ENCODE measurements around the gene ABCC10. TPM values are rescaled to one million over a fixed set of nuclear protein-coding genes. Genes with fewer than 3 reads are reported as not detected.
A peak's percentile ranks its signal among the peaks of the same experiment; 100 is the strongest.

The ABCC10 gene
- total RNA-seq, 1 donor: 26.4 TPM

DNA sequence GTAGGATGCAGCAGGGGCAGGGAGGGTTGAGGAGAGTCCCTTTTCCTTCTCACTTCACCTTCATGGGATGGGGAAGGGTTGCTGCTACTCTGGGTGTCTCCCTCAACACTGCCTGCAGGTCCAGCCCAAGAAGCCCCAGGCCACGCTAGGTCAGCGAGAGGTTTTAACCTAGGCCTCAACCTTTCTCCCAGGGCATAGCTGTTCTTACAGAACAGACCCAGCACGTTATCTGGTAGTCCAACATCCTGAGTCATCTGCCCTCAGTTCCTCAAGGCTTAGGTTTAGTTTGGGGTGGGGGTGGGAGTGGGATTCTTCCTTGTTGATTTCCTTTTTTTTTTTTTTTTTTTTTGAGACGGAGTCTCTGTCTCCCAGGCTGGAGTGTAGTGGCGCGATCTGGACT, 67.0 kb downstream of the ABCC10 start:
- Histone ChIP-seq H2AFZ (ENCODE audit: low read length) (no peak overlapping the region), H3K9me3 (ENCODE audit: low read depth, low read length) (no peaks in the 10 kb centered on the region), H3K27me3 (ENCODE audit: insufficient read depth, low read length) (no peaks in the 10 kb centered on the region), H3K4me1 (ENCODE audit: insufficient read depth, low read length) (peaks cover 55% of the 10 kb centered on the region), H3K4me2 (ENCODE audit: insufficient read depth, low read length) (no peak overlapping the region), H3K4me3 (ENCODE audit: insufficient read depth, low read length) (no peak overlapping the region), H3K79me2 (ENCODE audit: insufficient read depth, low read length) (peaks cover 46% of the 10 kb centered on the region), H3K27ac (ENCODE audit: low read depth, low read length) (no peak overlapping the region), H3K36me3 (ENCODE audit: insufficient read depth, low read length) (peaks cover 15% of the 10 kb centered on the region), H4K20me1 (ENCODE audit: insufficient read depth, low read length) (peaks cover 43% of the 10 kb centered on the region)
- no peak for DNase-seq (ENCODE audit: insufficient read length, low spot score, missing footprints)
- TF ChIP-seq, protein P1, sequence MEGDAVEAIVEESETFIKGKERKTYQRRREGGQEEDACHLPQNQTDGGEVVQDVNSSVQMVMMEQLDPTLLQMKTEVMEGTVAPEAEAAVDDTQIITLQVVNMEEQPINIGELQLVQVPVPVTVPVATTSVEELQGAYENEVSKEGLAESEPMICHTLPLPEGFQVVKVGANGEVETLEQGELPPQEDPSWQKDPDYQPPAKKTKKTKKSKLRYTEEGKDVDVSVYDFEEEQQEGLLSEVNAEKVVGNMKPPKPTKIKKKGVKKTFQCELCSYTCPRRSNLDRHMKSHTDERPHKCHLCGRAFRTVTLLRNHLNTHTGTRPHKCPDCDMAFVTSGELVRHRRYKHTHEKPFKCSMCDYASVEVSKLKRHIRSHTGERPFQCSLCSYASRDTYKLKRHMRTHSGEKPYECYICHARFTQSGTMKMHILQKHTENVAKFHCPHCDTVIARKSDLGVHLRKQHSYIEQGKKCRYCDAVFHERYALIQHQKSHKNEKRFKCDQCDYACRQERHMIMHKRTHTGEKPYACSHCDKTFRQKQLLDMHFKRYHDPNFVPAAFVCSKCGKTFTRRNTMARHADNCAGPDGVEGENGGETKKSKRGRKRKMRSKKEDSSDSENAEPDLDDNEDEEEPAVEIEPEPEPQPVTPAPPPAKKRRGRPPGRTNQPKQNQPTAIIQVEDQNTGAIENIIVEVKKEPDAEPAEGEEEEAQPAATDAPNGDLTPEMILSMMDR (IDR thresholded peaks at IDR 0.05; ENCODE audit: extremely low read depth, low read depth, low read length): no peak

DNA sequence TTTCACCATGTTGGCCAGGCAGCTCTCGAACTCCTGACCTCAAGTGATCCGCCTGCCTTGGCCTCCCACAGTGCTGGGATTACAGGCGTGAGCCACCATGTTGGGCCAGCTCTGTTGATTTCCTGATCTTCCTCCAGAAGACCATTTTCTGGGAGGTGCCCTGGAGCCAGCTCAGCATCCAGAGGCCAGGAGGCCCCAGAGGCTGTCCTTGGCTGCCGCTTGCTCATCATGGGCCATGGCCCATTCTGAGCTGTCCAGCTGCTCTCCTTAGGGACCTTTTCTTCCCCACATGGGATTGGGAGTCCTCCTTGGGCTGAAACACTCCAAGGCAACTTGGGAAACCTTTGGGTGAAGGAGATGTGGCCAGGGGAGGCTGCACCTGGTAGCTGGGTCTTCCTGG, 67.4 kb downstream of the ABCC10 start:
- TF ChIP-seq, protein P1 (IDR thresholded peaks at IDR 0.05; ENCODE audit: extremely low read depth, low read depth, low read length): no peak
- peak; percentile 84 for DNase-seq (ENCODE audit: insufficient read length, low spot score, missing footprints)
- Histone ChIP-seq H4K20me1 (ENCODE audit: insufficient read depth, low read length) (peaks cover 39% of the 10 kb centered on the region), H3K27ac (ENCODE audit: low read depth, low read length) (no peak overlapping the region), H2AFZ (ENCODE audit: low read length) (no peak overlapping the region), H3K4me1 (ENCODE audit: insufficient read depth, low read length) (peaks cover 55% of the 10 kb centered on the region), H3K4me3 (ENCODE audit: insufficient read depth, low read length) (no peak overlapping the region), H3K36me3 (ENCODE audit: insufficient read depth, low read length) (peaks cover 19% of the 10 kb centered on the region), H3K9me3 (ENCODE audit: low read depth, low read length) (no peaks in the 10 kb centered on the region), H3K4me2 (ENCODE audit: insufficient read depth, low read length) (no peak overlapping the region), H3K79me2 (ENCODE audit: insufficient read depth, low read length) (peaks cover 42% of the 10 kb centered on the region), H3K27me3 (ENCODE audit: insufficient read depth, low read length) (no peaks in the 10 kb centered on the region)

DNA sequence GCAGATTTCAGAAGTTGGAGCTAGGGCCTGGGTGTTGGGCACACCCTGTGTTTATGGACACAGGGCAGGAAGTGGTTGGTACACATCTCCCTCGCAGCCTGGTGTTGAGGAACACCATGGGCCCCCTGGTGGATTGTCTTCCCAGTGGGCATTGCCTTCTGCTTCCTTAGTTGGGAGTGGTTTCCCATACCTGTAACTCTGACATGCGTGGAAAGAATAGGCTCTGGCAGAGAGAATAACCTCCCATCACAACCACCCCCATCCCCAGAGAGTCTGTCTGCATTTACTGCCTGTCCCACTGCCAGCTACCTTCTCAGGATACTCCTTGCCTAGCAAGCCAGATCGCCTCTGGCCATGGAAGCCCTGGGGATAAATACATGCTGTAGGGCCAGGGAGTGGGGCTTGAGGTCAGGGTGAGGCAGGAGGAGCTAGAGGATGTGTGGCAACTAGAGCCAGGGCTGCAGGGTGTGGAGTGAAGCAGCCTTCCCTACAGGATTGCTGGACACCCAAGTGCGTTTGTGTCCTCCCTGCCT, 68.1 kb downstream of the ABCC10 start:
- Histone ChIP-seq H2AFZ (ENCODE audit: low read length) (no peak overlapping the region), H3K9me3 (ENCODE audit: low read depth, low read length) (no peaks in the 10 kb centered on the region), H3K4me3 (ENCODE audit: insufficient read depth, low read length) (no peak overlapping the region), H3K79me2 (ENCODE audit: insufficient read depth, low read length) (peaks cover 41% of the 10 kb centered on the region), H3K4me1 (ENCODE audit: insufficient read depth, low read length) (peaks cover 55% of the 10 kb centered on the region), H3K36me3 (ENCODE audit: insufficient read depth, low read length) (peaks cover 25% of the 10 kb centered on the region), H3K4me2 (ENCODE audit: insufficient read depth, low read length) (peak overlapping the region; percentile 56), H3K27me3 (ENCODE audit: insufficient read depth, low read length) (no peaks in the 10 kb centered on the region), H4K20me1 (ENCODE audit: insufficient read depth, low read length) (peaks cover 37% of the 10 kb centered on the region), H3K27ac (ENCODE audit: low read depth, low read length) (peak overlapping the region; percentile 49)
- TF ChIP-seq, protein P1 (IDR thresholded peaks at IDR 0.05; ENCODE audit: extremely low read depth, low read depth, low read length): peak; percentile 32
- peak; percentile 89 for DNase-seq (ENCODE audit: insufficient read length, low spot score, missing footprints)

DNA sequence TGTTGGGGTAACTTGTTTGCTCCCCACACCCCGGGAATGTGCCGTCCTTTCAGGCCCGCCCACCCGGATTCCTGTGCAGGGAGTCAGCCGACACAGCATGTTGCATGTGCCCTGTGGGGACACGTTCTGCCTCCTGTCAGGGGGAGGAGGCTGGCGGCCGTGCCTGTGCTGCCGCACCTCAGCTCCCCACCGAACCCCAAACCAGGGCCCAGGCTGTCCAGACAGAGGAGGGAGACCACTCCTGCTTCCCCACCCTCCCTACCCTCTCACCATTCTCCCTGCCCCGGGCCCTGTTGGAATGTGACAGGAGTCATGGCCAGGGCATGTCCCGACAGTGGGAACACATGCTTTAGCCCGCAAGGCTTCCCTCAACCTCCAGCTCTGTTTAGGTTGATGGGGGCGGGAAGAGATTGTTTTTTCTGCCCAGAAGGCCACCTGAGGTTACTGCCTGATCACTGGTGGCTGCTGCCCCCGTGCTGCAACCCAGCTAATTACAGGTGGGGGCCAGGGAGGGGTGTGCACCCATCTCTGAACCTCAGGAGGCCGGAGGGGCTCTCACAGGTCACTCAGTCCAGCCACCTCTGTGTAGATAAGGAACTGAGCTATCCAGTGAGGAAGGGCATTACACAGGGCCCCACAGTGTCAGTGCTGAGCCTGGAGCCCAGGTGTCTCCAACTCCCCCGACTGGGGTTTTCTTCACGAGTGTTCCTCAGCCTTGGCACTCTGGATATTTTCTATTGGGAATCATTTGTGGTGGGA, 69.2 kb downstream of the ABCC10 start:
- H3K27me3 ChIP-seq (ENCODE audit: insufficient read depth, low read length): no peaks in the 10 kb centered on the region
- H3K9me3 ChIP-seq (ENCODE audit: low read depth, low read length): no peaks in the 10 kb centered on the region
- peak overlapping the region; percentile 49 for H3K27ac ChIP-seq (ENCODE audit: low read depth, low read length)
- peaks cover 41% of the 10 kb centered on the region for H3K79me2 ChIP-seq (ENCODE audit: insufficient read depth, low read length)
- peak; percentile 97 for DNase-seq (ENCODE audit: insufficient read length, low spot score, missing footprints)
- H3K4me2 ChIP-seq (ENCODE audit: insufficient read depth, low read length): peak overlapping the region; percentile 56
- H3K36me3 ChIP-seq (ENCODE audit: insufficient read depth, low read length): peaks cover 33% of the 10 kb centered on the region
- H2AFZ ChIP-seq (ENCODE audit: low read length): no peak overlapping the region
- peaks cover 55% of the 10 kb centered on the region for H3K4me1 ChIP-seq (ENCODE audit: insufficient read depth, low read length)
- H3K4me3 ChIP-seq (ENCODE audit: insufficient read depth, low read length): no peak overlapping the region
- H4K20me1 ChIP-seq (ENCODE audit: insufficient read depth, low read length): peaks cover 37% of the 10 kb centered on the region
- TF ChIP-seq, protein P1 (IDR thresholded peaks at IDR 0.05; ENCODE audit: extremely low read depth, low read depth, low read length): peak; percentile 67
